Measurements from ENCODE around the gene KCNK15. TPM values are rescaled to one million over a fixed set of nuclear protein-coding genes. Genes with fewer than 3 reads are reported as not detected.

KCNK15 gene
- total RNA-seq, 3 donors from 2014 or later (not counting 1 experiment from before 2014, with no cell fraction given) = not detected

- Mint-ChIP-seq H3K36me3 (no peaks in the 10 kb centered on the region), H3K27ac (no peak overlapping the region), H3K9me3 (no peaks in the 10 kb centered on the region), H3K4me3 (no peak overlapping the region), H3K4me1 (no peaks in the 10 kb centered on the region), H3K27me3 (ENCODE audit: low read depth in 2 of 2) (peaks cover 10 to 13% of the 10 kb centered on the region in 2 donors)
- ATAC-seq = no peak
- no peak for DNase-seq
- TF ChIP-seq, protein P1, sequence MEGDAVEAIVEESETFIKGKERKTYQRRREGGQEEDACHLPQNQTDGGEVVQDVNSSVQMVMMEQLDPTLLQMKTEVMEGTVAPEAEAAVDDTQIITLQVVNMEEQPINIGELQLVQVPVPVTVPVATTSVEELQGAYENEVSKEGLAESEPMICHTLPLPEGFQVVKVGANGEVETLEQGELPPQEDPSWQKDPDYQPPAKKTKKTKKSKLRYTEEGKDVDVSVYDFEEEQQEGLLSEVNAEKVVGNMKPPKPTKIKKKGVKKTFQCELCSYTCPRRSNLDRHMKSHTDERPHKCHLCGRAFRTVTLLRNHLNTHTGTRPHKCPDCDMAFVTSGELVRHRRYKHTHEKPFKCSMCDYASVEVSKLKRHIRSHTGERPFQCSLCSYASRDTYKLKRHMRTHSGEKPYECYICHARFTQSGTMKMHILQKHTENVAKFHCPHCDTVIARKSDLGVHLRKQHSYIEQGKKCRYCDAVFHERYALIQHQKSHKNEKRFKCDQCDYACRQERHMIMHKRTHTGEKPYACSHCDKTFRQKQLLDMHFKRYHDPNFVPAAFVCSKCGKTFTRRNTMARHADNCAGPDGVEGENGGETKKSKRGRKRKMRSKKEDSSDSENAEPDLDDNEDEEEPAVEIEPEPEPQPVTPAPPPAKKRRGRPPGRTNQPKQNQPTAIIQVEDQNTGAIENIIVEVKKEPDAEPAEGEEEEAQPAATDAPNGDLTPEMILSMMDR (IDR thresholded peaks at IDR 0.05) = no peak
- WGBS (ENCODE audit: insufficient coverage) = 67% methylated on average over 9 of the region's 12 CpGs
- Histone ChIP-seq H3K27me3 (ENCODE audit: control insufficient read depth, insufficient read depth, low read length) (no peaks in the 10 kb centered on the region), H3K4me1 (ENCODE audit: control insufficient read depth, insufficient read depth, low read length) (peaks cover 13% of the 10 kb centered on the region), H3K27ac (ENCODE audit: low read length) (no peak overlapping the region), H3K4me3 (ENCODE audit: low read length) (no peak overlapping the region), H3K36me3 (ENCODE audit: control insufficient read depth, insufficient read depth, low read length) (no peaks in the 10 kb centered on the region), H3K9me3 (ENCODE audit: control insufficient read depth, insufficient read depth, low read length) (no peaks in the 10 kb centered on the region)
- intact Hi-C loops (cut with micrococcal nuclease) = no loop called here
Measured at GRCh38 chr20:44703183-44703925, 42.3 kb upstream of the KCNK15 start.

DNA sequence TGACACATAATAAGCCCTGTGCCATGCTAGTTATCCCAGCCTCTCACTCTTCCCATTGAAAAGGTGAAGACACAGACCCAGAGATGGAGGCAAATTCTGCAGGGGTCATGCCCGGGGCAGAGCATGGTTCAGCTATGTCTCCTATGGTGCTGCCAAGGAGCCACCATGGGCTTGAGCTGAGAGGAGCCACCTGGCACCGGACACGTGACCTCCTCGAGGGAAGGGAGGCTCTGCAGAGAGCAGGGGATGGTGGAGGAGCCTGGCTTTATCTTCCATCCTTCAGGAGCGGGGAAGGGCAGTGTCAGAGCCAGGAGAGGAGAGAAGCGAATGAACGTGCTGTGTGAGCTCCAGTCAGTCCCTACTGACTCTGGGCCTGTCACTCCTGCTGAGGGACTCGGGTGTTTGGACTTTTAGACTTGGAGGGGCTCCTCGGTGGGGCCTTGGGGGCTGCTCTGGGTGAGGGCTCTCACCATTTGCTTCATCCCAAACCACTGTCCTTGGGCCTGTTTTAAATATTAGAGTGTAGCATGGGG is 41.6 kb upstream of the KCNK15 start:
- H3K36me3 ChIP-seq (ENCODE audit: control insufficient read depth, insufficient read depth, low read length) = no peaks in the 10 kb centered on the region
- H3K9me3 ChIP-seq (ENCODE audit: control insufficient read depth, insufficient read depth, low read length) = no peaks in the 10 kb centered on the region
- peaks cover 13% of the 10 kb centered on the region for H3K4me1 ChIP-seq (ENCODE audit: control insufficient read depth, insufficient read depth, low read length)
- no peak for ATAC-seq
- TF ChIP-seq, protein P1 (IDR thresholded peaks at IDR 0.05) = no peak
- H3K4me3 ChIP-seq (ENCODE audit: low read length) = no peak overlapping the region
- Mint-ChIP-seq H3K27me3 (ENCODE audit: low read depth in 2 of 2) (peaks cover 10 to 13% of the 10 kb centered on the region in 2 donors), H3K36me3 (no peaks in the 10 kb centered on the region), H3K27ac (no peak overlapping the region), H3K4me3 (no peak overlapping the region), H3K4me1 (no peaks in the 10 kb centered on the region), H3K9me3 (no peaks in the 10 kb centered on the region)
- no peaks in the 10 kb centered on the region for H3K27me3 ChIP-seq (ENCODE audit: control insufficient read depth, insufficient read depth, low read length)
- DNase-seq = no peak
- WGBS (ENCODE audit: insufficient coverage) = 89% methylated on average over 9 of the region's 9 CpGs
- intact Hi-C loops (cut with micrococcal nuclease) = no loop called here
- no peak overlapping the region for H3K27ac ChIP-seq (ENCODE audit: low read length)

DNA sequence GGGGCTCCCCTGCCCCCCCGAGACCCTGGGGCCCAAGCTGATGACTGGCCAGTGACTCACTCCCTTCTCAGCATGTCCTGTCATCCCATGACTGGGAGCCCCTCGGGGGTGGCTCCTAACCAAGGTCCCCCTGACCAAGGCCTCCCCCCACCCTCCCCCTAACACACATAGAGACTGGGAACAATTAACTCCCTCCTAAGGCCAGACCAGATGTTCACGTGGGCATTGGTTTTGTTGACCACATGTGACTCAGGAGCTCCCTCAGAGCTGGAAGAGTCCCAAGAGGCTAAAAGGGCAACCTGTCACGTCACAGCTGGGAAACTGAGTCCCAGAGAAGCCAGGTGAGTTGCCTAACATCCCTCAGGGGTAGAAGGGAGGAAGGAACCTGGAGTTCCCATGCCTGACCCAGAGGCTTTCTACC is 41.1 kb upstream of the KCNK15 start:
- H3K27ac ChIP-seq (ENCODE audit: low read length) = no peak overlapping the region
- H3K27ac Mint-ChIP-seq = no peak overlapping the region
- no peak for ATAC-seq

More for the DNA sequence above, 41.1 kb upstream of the KCNK15 start:
- H3K4me1 Mint-ChIP-seq = no peaks in the 10 kb centered on the region
- H3K27me3 Mint-ChIP-seq (ENCODE audit: low read depth in 2 of 2) = peaks cover 10 to 13% of the 10 kb centered on the region in 2 donors
- Histone ChIP-seq H3K4me1 (ENCODE audit: control insufficient read depth, insufficient read depth, low read length) (peaks cover 13% of the 10 kb centered on the region), H3K36me3 (ENCODE audit: control insufficient read depth, insufficient read depth, low read length) (no peaks in the 10 kb centered on the region), H3K4me3 (ENCODE audit: low read length) (no peak overlapping the region), H3K9me3 (ENCODE audit: control insufficient read depth, insufficient read depth, low read length) (no peaks in the 10 kb centered on the region), H3K27me3 (ENCODE audit: control insufficient read depth, insufficient read depth, low read length) (no peaks in the 10 kb centered on the region)
- no peak for DNase-seq
- WGBS (ENCODE audit: insufficient coverage) = 65% methylated on average over 4 of the region's 4 CpGs
- intact Hi-C loops (cut with micrococcal nuclease) = no loop called here
- H3K9me3 Mint-ChIP-seq = no peaks in the 10 kb centered on the region
- H3K36me3 Mint-ChIP-seq = no peaks in the 10 kb centered on the region
- TF ChIP-seq, protein P1 (IDR thresholded peaks at IDR 0.05) = no peak
- H3K4me3 Mint-ChIP-seq = no peak overlapping the region

Measured in natural killer cell (primary cell).